Activated T-helper 1 cell treated with Interleukin-2 at 50 U/mL for 16 hours (primary cell): Measurements from ENCODE around the gene WASF2.
A peak's percentile ranks its signal among the peaks of the same experiment; 100 is the strongest.
"Not testable (repeated sequence)": the region's sequence is repeated elsewhere in the genome, so short reads cannot be mapped to it uniquely, and the experiment has no call there.

Experiments
- DNase-seq: peaks from one replicate; pipeline ENCODE4 v3.0.0-alpha.2; 2020; ENCODE audit warnings: low read depth

The WASF2 gene

GRCh38 chr1:27397749-27398148 is 92.2 kb downstream of the WASF2 start:
- DNase-seq: no peak

GRCh38 chr1:27397110-27397509 is 92.9 kb downstream of the WASF2 start:
- DNase-seq: no peak

- peak; percentile 66 for DNase-seq
Observed at GRCh38 chr1:27395441-27396195, 94.3 kb downstream of the WASF2 start.

DNA sequence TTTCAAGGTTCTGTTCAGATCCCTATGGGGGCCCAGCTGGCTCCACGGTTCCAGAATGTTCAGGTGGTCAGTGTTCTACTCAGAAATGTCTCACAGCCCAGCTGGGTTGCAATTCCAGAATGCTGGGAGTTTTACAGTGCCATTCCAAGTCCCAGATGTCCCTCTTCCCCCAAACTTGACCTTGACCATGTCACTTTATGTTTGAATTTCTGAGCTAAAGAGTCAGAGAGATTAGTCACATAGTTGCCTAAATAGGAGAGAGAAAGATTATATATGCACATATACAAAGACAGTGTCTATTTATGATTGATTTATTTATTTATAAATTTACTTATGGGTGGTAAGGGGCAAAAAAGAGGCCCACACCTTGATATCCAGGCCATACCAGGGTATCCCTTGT is 95.0 kb downstream of the WASF2 start:
- DNase-seq: no peak

DNA sequence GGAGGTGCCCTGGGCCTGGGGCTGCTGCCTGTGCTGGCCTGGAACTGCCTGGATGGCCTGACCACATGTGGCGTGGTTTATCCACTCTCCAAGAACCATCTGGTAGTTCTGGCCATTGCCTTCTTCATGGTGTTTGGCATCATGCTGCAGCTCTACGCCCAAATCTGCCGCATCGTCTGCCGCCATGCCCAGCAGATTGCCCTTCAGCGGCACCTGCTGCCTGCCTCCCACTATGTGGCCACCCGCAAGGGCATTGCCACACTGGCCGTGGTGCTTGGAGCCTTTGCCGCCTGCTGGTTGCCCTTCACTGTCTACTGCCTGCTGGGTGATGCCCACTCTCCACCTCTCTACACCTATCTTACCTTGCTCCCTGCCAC is 95.7 kb downstream of the WASF2 start:
- DNase-seq: no peak

- DNase-seq: no peak
Observed at GRCh38 chr1:27393641-27394281, 96.2 kb downstream of the WASF2 start.

- no peak for DNase-seq
Observed at GRCh38 chr1:27392778-27393635, 97.0 kb downstream of the WASF2 start.

DNA sequence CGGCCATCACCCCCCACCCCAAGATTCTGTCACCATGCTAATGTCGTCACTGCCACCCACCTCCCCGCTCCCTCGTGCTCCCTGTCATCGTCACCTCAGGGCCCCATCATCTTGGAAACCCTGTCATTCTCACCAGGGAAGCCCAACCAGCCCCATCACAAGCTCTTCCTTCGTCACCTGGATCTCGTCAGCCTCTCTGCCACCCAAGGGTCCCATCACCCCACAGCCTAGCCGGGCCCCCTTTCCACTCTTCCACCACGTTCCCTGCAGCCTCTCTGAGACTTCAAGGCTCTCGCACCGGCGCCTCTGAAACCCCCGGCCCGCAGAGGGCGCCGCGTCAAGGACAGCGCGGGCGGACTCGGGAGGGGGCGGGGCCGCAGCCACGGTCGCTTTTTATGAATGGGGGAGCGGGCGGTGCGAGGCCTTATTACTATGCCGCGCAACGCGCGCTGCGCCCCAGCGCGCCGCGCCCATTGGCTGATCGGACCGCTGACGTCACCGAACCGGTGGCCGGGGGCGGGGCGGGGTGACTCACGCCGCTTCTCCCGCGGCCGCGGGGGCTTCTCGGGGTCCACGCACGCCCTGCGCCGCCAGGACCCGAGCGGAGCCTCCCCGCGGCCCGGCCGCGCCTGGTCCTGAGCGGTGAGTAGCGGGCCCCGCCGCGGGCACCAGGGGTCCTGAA is 97.7 kb downstream of the WASF2 start, which contains the start of gene GPR3:
Gene GPR3 (plus strand): TSS at position 527 of the 682 bp plus-strand sequence. CDS start 1,177 bp downstream, outside the sequence.
- peak; percentile 92 for DNase-seq

- DNase-seq: no peak
Observed at GRCh38 chr1:27391511-27392095, 98.4 kb downstream of the WASF2 start.

DNA sequence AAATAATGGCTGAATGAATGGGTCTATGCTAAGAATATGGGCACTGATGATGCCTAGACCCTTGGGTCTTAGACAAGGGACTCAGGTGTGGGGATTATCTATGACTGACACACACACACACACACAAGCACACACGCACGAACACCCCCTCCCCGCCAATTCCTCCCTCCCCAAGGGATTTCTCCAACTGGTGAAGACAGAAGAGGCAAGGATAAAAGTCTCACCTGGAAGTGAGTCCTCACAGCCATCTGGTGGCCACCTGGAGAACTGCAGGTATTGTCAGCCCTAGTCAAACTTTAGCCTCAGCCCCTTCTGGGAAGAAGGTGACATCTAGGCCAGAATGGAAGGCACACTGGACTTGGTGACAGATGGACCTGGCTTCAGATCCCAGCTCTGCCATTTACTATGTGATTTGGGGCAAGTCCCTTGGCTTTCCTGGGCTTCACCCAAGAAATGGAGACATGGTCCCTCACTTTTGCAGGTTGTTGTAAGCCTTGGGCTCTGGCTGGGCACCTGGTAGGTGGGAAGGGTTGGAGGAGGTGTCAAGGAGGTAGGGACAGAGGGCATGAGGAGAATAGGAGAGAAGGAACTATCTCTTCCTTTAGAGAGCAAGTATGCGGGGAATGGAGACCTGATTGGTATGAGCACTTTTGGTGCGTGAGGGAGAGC is 101.5 kb downstream of the WASF2 start:
- peak; percentile 51 for DNase-seq

DNA sequence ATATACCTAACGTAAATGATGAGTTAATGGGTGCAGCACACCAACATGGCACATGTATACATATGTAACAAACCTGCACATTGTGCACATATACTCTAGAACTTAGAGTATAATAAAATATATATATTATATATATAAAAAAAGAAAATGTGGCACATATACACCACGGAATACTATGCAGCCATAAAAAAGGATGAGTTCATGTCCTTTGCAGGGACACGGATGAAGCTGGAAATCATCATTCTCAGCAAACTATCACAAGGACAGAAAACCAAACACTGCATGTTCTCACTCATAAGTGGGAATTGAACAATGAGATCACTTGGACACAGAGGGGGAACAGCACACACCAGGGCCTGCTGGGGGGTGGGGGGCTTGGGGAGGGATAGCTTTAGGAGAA is 105.2 kb downstream of the WASF2 start:
- DNase-seq: not testable (repeated sequence)

DNA sequence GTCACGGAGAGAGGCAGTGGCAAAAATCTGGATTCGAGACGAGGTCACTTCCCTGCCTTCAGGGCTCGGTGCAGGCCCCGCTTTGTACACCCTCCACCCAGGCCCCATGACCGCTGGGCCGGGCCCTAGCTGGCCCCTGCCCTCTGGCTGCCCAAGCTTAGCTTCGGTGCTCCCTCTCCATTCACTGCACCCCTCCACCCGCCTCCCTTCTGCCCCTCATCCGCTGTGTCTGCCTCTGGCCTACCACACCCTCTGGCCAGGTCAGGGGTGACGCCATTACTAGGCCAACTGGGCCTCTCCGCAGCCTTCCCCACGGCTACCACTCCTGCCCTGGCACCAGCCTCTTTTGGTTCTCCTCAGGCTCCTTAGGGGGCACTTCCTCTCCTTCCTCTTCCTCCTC is 106.3 kb downstream of the WASF2 start:
- DNase-seq: no peak

DNA sequence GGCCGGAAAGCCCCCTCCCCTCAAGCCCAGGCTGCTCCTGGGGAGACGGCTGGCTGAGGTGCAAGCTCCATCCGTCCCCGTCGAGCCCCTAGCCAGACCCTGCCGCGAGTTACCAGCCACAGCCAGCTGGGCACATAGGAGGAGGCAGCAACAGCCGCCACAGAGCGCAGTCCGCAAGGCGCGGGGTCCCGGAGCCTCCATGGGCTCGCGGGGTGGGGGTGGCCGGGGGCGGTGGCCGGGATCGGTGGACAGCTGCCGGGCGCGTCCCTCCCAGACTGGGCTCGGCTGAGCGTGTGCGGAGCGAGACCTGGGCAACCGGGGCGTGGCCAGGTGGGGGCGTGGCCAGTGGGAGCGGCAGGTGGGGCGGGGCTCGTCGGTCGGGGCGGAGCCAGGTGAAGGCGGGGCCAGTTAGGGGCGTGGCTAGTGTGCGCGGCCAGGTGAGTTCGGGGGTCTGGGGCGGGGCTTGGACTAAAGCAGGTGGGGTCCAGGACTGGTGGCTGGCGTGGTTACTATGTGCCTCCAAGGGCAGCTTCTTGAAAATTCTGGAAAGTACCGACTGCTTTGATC is 106.8 kb downstream of the WASF2 start, which contains the start of gene CD164L2:
Gene CD164L2 (minus strand): TSS at position 295 of the 567 bp plus-strand sequence. CDS start 94 bp downstream, at position 201.
- no peak for DNase-seq

DNA sequence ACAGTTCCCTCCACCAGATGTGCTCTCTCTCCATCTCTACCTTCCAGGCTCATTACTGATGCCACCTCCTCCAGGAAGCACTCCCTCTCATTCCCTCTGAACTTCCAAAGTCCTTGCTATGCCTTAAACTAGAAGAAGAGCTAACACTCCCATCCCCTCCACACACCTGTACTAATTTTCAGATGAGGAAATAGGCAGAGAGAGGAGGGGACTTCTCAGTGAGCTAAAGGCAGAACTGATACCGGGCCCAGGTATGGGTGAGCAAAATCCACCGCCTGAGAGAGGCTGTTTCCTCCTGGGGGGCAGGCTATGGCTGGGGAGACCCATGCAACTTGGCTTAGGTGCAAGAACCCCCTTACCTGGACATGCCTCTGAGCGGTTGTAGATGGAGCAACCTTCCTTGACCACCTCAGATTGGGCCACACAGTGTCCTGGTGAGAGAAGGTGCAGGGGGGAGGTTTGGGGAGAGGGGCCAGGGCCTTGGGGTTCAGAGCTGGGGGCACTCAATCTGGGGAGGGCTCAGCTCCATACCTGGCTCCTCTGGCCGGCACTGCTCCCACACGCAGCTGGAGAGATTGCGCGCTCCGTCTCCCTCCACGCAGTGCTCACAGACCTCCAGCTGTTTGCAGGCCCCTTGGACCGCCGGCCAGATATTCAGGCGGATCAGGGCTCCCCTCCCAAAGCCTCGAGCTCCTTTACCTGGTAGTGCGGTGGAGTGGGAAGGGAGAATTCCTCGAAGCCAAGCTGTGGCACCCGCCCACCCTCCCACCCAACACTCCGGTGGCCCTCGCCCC is 107.8 kb downstream of the WASF2 start:
- DNase-seq: no peak

DNA sequence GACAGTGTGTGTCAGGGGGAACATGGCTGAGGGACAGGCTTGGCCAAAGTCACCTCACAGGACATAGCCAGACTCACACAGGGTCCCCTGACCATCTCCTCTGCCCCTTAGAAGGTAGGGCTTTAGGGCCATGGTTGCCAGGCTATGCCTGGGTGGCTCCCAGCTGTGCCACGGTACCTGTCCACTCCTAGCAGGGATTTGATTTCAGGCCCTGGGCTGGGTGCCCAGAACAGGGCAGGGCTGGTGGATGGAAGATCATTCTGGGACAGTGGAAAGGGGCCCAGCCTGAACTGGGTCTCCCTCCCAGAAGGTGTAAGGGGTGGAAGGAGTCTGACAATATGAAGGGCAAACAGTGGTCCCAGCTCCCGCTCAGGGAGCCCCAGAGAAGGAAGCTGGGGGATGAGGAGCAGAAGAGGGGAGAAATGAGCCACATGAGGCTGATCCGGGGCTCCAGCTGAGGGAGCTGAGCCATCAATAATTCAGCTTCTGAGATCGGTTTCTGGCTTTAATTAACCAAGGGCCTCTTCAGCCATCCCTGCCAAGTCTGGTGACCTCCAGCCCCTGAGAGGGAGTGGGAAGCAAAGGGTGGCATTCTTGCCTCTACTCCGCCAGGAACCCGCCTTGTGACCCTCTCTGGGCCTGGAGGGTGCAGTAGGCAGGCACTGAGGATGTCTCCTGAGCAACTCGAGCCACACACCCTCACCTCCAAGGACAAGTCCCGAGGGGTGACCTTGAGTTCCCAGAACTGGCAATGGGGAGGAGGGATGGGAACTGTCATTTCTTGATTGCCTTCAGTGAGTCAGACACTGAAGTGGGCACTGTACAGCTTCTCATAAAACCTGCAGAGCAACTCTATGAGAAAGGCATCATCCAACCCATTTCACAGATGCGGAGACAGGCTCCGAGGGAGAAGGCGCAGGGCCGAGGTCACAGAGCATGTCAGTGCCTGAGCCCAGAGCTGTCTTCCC is 108.9 kb downstream of the WASF2 start:
- no peak for DNase-seq

DNA sequence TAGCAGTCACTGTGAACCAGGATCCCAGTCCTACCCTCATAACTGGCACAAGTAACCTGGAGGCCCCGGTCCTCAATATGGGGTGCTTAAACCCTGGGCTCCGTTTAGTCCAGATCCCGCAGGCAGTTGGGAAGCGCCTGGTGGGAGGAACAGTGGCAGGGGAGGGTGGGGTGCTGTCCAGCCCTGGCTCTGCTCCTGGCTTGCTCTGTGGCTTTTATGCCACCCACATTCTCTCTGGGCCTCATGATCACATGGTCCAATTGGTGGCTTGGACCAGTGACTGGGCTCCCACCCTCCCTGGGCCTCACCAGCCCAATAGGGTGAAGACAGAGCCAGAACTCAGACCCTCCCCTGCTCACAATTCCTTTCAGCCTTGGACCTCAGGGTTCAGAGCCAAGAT is 109.7 kb downstream of the WASF2 start:
- no peak for DNase-seq

DNA sequence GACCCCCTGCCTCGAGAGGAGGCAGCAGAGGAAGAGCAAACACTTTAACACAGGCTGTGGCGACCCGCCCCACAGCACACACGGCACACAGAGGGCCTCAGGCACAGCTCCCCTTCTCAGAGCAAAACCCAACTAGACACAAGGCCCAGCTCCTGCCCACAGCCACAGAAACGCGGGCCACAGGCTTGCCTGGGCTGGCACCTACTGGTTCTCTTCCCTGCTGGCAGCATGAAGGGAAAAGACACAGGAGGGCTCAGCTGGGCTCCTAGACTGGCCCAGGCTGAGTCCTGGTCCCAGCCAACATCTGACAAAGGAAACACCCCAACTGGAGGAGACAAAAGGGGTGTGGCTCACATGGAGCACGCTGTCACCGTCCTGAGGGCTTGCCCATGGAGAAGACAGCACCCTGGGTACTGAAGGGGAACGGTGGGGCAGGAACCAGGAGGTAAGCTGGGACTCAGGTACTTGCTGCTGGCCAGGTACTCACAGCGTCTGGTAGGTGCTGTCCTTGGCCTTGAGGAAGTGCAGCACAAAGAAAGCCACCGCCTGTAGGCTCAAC is 110.3 kb downstream of the WASF2 start:
- no peak for DNase-seq

GRCh38 chr1:27377760-27378495 is 112.0 kb downstream of the WASF2 start:
- no peak for DNase-seq
